Fibroblast of mammary gland (primary cell): ENCODE measurements around the gene LETM1.
A peak's percentile ranks its signal among the peaks of the same experiment; 100 is the strongest.

Experiments
- DNase-seq: peaks from one replicate; pipeline ENCODE4 v3.0.0-alpha.2; 2010; ENCODE audit warnings: low read depth
- H3K4me3 ChIP-seq: 2 replicates; pipeline ENCODE4 v1.5.1; 2011; ENCODE audit warnings: low read depth, mild to moderate bottlenecking, low read length, moderate library complexity; ENCODE audit not compliant: control insufficient read depth
- CTCF ChIP-seq: conservative IDR thresholded peaks from 2 replicates; pipeline ENCODE4 v1.5.1; 2011; ENCODE audit warnings: low read depth, low read length, inconsistent platforms; ENCODE audit not compliant: control insufficient read depth, insufficient read depth

Gene LETM1

GRCh38 chr4:1805493-1806222, 50.3 kb downstream of the LETM1 start:
- no peak for TF ChIP-seq CTCF
- no peak overlapping the region for H3K4me3 ChIP-seq
- no peak for DNase-seq

GRCh38 chr4:1804638-1805492, 51.1 kb downstream of the LETM1 start:
- no peak overlapping the region for H3K4me3 ChIP-seq
- TF ChIP-seq CTCF: no peak
- DNase-seq: no peak

DNA sequence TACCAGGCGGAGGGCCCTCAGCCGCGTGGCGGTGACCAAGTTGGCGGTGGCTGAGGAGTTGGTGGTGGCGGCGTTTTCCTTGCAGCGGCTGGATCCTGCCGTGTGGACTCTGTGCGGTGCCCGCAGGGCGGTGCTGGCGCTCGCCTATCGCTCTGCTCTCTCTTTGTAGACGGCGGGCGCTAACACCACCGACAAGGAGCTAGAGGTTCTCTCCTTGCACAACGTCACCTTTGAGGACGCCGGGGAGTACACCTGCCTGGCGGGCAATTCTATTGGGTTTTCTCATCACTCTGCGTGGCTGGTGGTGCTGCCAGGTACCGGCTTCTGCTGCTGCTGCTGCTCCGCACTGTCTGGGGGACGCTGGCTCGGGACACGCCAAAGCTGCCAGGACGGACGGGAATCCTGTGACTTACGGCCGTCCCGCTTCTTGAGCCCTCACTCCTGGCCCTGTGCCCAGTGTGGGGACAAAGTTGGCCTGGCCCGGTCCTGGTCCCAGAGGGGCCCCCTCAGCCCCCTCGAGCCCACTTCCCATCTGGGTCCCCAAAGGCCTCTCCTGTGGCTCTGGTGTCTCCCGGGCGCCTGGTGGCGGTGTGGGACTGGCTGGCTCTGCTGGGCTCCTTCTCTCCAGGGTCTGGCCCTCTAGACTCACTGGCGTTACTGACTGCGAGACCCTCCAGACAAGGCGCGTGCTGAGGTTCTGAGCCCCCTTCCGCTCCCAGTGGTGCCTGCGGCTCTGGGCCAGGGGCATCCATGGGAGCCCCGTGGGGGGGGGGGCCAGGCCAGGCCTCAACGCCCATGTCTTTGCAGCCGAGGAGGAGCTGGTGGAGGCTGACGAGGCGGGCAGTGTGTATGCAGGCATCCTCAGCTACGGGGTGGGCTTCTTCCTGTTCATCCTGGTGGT, 52.2 kb downstream of the LETM1 start:
- DNase-seq: no peak
- no peak for TF ChIP-seq CTCF
- no peak overlapping the region for H3K4me3 ChIP-seq

- no peak overlapping the region for H3K4me3 ChIP-seq
- TF ChIP-seq CTCF: no peak
- DNase-seq: no peak
These were observed 53.0 kb downstream of the LETM1 start for GRCh38 chr4:1802720-1803522.

DNA sequence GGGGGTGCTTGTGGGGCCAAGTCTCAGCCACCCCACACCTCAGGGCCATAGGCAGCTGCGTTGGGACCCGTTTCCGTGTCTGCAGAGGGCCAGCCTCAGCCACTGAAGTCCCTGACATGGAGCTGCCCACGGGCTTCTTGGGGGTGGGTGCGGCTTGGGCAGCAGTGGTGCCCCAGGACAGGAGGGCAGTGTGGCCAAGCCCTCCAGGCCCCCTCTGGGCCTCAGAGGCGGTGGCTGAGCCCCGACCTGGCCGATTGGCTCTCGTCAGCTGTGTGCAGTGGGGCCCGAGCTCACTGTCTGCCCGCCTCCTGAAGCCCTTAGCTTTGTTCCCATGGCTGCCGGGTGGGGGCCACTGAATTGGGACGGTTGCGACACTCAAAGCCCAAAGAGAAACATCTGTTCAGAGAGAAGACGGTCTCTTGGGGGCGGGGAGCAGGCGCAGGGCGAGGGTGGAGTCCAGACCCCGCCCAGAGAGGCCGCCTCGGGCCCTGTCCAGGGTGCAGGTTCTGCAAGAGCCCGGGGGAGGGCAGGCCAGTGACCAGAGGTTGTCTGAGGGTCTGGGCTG, 53.7 kb downstream of the LETM1 start:
- DNase-seq: peak; percentile 25
- no peak overlapping the region for H3K4me3 ChIP-seq
- no peak for TF ChIP-seq CTCF
